Stimulated activated CD4-positive, alpha-beta T cell treated with anti-CD3 and anti-CD28 coated beads, Interleukin-4, amount 100 ng/mL, for 48 hours (primary cell): ENCODE results near the gene COL11A2.
"Not testable (repeated sequence)": the region's sequence is repeated elsewhere in the genome, so short reads cannot be mapped to it uniquely, and the experiment has no call there.

ENCODE experiments used
- DNase-seq, 2 donors: peaks; one replicate each; pipeline ENCODE4 v3.0.0-alpha.2; 2020; ENCODE audit warnings: low read depth in 2 of 2

The COL11A2 gene

DNA sequence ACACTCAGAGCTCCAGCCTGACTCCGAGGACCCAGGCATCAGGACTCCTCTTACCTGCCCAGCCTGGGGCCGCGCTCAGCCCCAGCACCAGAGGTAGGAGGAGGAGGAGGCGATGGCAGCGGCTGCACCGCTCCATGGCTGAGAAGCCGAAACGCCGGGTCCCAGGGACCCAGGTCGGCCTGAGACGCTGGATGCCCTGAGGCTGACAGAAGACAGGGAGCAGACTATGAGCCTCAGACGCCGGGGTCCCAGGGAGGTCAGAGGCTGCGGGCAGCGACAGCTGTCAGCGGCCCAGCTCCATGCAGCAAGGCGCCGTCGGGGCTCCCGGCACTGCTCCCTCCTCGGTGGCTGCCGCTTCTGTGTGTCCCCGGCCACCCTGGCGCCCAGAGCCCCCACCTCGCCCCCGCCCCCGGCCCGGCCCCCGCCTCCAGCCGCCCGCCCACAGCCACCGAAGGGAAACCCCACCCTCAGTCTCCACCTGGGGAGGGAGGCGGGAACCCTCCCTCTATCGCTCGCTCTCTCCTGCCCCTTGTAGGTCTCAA lies at the start of gene COL11A2:
Gene COL11A2, minus strand, starts transcription at position 363 of the 542 bp plus-strand sequence. Its CDS starts 227 bp downstream, at position 136.
- DNase-seq: no peak

DNA sequence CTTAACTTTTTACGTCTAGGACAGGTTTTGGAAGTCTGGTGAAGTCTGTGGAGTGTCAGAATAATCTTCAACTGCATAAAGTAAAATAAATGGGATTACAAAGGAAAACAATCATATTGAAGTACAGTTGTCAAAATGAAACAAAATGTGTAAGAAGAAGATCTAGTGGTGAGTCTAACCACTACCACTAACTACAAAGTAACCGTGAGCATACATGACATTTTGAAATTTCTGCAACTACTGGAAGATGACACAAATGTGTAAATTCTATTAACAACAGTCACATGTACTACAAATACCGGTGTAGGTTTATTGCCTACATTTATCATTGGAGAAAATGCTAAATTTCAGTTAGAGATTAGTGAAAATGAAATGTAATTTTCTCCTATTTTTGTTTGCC lies 49.7 kb upstream of the COL11A2 start:
- no peak for DNase-seq

DNA sequence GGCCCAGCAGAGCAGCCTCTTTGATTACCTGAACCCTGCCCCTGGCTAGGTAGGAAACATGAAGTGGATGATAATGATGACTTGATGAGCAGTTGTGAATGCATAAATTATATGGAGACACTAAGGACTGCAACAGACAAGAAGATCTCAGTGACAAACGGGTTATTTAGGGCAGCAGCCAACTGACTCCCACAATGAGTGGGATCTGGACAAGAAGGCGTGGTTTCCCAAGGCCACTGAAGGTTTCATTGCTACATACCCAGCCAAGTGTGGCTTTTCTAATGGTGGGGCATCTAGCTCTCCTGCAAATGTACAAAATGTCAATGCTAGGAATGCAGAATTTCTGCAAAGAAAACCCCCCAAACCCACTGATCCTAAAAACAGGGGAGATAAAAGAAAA lies 45.5 kb upstream of the COL11A2 start:
- no peak for DNase-seq

DNA sequence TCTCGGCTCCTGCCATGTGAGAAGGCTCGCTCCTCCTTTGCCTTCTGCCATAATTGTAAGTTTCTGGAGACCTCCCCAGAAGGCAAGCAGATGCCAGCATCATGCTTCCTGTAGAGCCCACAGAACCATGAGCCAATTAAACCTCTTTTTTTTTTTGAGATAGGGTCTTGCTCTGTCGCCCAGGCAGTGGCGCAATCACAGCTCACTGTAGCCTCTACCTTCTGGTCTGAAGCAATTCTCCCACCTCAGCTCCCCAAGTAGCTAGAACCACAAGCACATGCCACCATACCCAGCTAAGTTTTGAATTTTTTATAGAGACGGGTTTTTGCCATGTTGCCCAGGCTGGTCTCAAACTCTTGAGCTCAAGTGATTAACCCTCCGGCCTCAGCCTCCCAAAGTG lies 44.6 kb upstream of the COL11A2 start:
- no peak for DNase-seq

DNA sequence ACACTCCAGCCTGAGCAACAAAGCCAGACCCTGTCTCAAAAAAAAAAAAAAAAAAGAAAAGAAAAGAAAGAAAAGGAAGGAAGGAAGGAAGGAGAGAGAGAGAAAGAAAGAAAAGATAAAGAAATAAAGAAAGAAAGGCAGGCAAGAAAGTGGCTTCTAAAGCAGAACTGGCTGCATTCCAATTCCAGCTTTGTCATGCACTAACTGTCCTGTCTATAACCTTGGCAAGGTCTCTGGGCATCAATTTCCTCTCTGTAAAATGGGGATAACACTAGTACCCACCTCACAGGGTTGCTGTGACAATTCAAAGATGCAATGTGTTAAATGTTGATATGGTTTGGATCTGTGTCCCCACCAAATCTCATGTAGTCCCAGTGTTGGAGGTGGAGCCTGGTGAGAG lies 44.1 kb upstream of the COL11A2 start:
- no peak for DNase-seq

DNA sequence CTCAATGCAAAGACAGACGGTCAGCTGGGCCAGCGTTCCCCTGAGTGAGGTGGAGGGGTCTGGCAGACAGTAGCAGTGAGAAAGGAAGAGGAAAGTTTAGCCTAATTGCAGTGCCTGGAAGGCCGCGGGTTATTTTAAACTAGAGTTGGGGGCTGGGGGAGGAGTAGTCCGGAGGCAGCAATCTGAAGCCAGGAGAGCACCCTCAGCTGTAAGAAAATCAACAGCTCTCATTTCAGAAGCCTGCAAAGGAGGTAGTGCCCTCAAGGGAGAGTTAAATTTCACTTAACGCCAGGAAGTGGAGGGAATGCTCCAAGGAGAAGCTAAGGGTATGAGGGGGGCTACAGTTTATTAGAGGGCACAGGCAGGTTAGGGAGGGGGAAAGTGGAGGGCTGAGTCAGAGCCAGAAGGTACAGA lies 43.0 kb upstream of the COL11A2 start:
- DNase-seq: no peak

DNA sequence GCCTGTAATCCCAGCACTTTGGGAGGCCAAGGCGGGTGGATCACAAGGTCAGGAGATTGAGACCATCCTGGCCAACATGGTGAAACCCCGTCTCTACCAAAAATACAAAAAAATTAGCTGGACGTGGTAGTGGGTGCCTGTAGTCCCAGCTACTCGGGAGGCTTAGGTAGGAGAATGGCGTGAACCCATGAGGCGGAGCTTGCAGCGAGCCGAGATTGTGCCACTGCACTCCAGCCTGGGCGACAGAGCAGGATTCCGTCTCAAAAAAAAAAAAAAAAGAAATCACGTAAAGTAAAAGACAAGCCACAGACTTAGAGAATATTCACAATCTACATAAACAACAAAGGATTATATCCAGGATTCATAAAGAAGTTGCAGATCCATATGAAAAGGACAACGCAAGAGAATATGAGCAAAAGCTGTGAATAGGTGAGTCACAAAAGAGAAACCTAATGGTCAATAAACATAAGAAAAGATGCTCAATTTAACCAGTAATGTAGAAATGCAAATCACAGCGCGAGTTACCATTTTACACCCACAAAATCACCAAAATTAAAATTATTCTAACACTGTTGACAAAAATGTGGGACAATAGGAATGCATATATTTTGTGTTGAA lies 34.3 kb upstream of the COL11A2 start:
- not testable (repeated sequence) for DNase-seq

DNA sequence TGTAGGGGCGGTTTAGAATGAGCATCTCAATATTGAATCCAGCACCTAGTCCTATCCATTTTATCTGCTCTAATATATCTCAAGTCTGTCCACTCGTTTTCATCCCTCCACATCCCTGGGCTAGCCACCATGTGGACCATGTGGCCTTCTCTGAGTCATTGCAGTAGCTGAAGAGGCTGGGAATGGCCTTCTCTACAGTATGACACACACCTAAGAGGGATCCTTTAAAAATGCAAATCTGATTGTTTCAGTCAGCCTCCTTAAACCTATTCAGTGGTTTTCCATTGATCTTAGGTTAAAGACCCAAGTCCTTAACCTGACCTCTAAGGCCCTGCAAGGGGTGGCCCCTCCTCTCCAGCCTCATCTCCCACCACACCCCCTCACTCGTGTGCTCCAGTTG lies 25.4 kb upstream of the COL11A2 start:
- DNase-seq: no peak

DNA sequence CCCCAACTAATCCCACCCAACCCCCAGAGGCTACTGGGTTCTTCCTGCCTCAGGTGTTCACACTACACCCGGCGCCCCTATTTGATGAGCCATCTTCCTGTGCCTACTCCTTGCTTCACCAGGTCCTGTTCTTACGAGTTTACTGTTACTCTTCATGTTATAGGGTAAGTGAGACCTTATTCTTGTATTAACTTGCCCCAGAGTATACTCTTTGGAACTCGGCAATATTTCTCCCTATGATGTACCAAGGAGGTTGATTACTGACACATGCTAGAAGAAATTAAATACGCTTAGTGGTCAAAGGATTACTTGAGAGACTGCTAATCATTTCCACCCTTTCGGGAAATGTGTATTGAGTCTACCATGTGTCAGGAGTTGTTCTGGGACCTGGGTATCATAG lies 25.0 kb upstream of the COL11A2 start:
- no peak for DNase-seq

DNA sequence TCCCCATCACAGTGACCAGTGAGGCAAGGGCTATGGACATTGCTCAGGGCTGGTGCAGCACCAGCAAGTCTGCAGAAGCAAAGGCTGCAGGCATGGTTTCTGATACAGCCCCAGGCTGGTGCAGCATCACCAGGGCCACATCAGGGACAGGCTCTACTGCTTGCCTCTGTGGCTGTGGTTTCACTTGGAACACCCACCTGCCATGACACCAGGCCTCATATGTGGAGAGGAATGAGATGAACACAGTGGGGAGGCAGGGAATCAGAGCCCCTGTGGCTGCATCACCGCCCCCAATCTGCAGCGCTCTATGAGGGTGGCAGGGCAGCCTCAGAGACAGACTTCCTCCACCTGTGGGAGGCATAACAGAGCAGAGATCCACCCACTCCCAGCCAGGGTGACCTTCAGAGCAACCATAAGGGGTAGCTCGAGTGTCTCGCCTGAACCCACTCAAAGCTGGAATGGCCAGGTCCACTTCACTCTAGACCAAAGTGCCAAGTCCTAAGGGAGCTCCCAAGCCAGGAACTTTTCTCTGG lies 23.9 kb upstream of the COL11A2 start:
- no peak for DNase-seq

DNA sequence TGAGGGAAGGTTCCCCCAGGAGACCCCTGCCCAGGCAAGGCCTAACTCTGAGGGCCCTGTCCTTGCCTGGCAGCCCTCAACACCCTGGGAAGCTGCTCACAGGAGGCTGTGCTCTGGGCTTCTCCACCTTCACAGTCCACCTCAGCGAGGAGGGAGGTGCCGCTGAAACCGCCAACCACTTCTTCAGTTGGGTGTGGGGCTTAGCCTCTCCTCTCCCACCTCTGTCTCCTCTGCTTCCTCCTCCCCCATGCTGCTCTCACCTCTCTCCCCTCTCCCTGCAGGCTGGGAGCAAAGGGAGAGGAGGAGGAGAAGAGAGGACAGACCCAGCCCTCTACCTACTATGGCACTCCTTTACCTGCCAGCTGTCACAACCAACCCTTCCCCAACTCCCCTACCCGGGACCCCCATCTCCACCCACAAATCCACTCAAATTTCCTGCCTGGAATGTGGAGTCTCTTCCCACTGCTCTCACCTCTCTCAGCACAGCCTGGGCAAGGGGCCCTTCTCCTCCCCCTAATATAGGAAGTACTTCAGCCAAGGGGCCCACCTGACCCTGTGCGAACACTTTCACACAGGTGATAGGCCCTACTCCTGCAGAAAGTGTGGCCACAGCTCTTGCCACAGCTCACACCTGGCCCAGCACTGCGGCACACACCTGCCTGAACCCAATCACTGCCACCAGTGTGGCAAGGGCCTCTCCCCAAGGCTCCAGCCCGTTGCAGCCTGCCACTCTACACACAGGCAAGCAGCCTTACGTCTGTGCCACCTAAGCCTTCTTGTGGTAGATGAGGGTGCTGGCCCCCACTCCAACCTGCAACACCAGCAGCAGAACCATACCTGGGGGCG lies 23.2 kb upstream of the COL11A2 start:
- no peak for DNase-seq

DNA sequence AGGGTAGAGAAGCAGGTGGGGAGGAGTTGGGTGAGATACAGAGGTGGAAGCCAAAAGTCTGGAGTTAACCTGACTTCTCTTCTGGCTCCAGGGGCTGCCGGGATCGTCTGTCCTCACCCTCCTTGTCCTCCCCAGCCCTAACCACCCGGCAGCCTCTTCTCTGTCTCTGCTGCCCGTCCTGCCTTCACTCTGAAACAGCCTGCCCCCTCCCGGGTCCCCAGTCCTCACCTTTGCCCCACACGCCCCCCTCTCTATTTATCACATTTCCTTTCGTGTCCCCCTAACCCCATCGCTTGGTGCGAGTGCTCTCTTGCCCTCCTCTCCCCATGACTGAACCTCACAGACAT lies 21.7 kb upstream of the COL11A2 start:
- DNase-seq: no peak

DNA sequence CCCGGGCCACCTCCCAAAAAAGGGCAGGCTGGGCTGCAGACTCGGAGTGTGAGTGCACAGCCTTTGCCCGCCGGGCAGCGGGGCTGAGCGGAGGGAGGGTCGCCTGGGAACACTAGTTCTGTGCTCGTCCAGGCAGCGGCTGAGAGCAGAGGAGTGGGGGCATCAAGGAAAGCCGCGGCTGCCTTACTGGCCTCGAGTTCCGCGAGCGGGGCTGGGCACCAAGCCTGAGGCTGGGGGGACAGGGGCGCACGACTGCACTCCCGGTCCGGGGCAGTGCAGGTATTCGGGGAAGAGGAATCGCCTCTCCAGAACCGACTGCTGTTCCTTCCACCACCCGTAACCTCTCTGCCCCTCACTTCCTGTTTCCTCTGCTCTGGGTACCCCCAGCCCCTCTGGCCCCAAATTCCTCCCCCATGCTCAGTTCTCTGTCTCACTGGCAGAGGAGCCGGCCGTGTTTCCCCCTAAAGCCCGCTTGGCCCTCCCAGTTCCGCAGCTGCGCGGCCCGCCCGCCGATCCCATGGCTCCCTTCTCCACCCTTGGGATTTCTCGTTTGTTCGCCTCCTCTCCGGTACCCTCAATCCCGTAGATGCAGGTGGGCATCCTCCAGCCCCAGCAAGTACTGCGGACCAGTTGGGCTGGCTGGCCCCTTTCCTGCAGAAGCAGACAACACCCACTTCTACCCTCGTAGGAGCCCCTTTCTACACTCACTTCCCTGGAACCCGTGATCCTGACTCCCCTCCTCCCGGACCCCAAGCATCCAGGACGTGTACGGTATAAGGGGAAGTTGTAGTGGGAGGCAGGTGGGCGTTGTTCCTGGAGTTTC lies 21.1 kb upstream of the COL11A2 start:
- DNase-seq: no peak

DNA sequence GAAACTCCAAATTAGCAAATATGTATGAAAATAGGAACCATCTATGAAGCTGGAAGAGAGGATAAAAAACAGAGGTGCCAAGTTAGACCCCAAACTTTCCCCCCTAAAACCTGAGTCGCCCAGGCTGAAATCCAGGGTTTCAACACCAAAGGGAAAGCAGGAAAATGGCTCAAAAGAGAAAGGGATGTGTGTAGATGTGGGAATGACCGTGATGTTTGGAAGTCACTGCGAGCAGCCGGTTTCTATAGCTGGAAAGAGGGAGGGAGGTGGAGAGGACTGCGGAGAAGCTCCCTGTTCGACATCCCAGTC lies 20.5 kb upstream of the COL11A2 start:
- no peak for DNase-seq

DNA sequence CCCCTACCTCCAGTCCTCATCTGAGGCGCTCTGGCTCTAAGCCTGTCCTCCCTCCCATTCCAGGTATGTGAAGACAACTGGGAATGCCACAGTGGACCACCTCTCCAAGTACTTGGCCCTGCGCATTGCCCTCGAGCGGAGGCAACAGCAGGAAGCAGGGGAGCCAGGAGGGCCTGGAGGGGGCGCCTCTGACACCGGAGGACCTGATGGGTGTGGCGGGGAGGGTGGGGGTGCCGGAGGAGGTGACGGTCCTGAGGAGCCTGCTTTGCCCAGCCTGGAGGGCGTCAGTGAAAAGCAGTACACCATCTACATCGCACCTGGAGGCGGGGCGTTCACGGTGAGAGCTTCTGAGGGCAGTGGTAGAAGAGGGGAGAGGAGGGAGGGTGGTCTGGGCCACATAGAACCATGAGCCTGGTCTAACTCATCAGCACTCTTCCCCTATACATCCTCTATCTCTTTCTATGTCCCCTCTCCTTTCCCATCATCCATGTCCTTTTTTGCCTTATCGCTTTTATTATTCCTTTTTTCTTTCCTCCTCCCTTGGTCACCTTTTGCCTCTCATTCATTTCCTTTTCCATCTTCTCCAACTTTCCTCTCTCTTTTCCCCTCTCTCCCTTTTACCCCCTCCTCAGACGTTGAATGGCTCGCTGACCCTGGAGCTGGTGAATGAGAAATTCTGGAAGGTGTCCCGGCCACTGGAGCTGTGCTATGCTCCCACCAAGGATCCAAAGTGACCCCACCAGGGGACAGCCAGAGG lies 19.6 kb upstream of the COL11A2 start:
- no peak for DNase-seq

DNA sequence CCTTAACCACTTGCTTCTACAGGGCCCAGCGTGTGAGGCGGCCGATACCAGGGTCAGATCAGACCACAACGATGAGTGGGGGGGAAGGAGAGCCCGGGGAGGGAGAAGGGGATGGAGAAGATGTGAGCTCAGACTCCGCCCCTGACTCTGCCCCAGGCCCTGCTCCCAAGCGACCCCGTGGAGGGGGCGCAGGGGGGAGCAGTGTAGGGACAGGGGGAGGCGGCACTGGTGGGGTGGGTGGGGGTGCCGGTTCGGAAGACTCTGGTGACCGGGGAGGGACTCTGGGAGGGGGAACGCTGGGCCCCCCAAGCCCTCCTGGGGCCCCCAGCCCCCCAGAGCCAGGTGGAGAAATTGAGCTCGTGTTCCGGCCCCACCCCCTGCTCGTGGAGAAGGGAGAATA lies 18.9 kb upstream of the COL11A2 start:
- DNase-seq: no peak

DNA sequence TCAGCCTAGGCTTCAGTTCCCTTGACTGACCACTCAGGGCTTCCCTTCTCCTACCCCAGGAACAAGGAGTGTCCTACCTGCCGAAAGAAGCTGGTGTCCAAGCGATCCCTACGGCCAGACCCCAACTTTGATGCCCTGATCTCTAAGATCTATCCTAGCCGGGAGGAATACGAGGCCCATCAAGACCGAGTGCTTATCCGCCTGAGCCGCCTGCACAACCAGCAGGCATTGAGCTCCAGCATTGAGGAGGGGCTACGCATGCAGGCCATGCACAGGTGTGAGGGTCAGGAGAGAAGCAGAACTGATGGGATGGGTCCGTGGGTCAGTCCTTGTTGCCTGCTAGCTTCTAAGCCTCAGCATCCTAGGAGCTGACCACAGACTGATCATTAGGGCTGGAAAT lies 17.6 kb upstream of the COL11A2 start:
- no peak for DNase-seq

DNA sequence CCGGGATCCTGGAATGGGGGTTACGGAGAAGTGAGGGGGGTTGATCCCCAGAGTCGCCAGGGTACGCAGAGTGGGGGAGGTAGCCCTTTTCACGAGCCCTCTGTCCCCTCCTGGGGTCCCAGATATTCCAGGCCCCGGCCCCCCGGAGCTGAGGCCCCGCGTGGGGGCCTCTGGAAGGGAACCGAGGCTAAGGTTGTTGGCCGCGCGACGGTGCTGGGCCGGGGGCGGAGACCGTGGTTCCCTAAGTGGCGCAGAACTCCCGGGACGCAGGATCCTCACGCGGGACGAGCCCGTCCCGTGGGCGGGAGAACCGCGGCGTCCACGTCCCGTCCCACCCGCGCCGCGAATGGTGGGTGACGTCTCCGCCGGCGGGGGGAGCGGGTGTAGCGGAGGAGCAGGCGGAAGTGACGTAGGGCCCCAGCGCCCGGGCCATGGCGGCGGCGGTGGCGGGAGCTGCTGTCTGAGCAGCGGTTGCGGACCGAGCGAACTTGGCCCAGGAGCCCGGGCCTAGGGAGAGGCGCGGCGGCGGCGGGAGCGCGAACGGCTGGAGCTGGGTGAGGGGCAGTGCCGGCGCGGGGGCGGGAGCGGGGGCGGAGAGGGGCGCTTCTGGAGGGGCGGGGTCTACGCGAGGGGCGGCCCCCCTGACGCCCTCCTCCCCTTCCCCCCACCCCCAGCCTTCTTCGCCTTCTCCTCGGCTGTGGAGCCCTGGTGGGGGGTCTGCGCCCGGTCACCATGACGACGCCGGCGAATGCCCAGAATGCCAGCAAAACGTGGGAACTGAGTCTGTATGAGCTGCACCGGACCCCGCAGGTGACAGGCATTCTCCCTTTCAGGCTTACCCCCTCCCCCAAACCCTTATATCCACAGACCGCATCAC lies 16.1 kb upstream of the COL11A2 start, which contains the start of gene RING1:
Gene RING1, plus strand, starts transcription at position 410 of the 877 bp plus-strand sequence. Its CDS starts 323 bp downstream, at position 733.
- DNase-seq: peak; percentile 78 to 81

DNA sequence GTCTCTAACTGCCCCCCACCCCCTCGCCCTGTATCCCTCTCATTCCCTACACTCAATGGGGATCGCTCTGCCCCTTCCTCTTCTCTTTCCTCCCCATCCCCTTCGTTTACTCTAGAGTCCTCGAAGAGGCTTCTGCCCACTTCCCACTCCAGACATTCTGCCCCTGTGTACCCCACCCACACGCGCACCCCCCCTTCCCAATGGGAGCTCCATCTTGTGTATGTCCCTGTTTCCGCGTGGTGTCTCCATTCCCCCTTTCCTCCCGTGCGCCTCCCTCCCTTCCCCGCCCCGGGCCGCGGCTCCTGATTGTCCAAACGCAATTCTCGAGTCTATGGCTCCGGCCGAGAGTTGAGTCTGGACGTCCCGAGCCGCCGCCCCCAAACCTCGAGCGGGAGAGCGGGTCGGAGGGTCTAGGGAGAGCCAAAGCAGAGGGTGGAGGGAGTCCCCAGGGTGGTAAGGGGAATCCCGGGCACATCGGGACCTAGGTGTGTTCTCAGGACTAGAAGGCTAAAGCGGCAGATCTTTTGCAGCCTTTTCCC lies 15.4 kb upstream of the COL11A2 start:
- no peak for DNase-seq
